Measurements from ENCODE around the gene INSRR.

DNA sequence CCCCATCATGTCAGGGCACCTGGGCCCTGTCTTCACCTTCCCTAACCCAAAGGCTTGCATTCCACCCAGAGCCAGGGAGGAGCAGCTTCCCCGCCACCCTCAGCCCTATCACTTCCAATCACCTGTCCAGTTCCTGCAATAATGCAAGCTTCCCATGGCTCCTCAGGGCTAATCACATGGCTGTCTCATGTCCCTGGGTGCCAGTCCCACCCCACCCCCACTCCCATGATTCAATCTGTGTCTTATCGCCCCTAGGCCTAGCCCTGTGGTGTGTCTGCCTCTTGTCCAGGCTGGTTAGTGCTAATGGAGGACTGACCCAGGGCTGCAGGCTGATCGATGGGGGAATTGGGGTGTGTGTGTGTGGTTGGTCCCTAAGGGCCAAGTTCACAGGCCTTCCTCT is 23.6 kb upstream of the INSRR start:
- TF ChIP-seq, protein P1, sequence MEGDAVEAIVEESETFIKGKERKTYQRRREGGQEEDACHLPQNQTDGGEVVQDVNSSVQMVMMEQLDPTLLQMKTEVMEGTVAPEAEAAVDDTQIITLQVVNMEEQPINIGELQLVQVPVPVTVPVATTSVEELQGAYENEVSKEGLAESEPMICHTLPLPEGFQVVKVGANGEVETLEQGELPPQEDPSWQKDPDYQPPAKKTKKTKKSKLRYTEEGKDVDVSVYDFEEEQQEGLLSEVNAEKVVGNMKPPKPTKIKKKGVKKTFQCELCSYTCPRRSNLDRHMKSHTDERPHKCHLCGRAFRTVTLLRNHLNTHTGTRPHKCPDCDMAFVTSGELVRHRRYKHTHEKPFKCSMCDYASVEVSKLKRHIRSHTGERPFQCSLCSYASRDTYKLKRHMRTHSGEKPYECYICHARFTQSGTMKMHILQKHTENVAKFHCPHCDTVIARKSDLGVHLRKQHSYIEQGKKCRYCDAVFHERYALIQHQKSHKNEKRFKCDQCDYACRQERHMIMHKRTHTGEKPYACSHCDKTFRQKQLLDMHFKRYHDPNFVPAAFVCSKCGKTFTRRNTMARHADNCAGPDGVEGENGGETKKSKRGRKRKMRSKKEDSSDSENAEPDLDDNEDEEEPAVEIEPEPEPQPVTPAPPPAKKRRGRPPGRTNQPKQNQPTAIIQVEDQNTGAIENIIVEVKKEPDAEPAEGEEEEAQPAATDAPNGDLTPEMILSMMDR (IDR thresholded peaks at IDR 0.05): no peak
- TF ChIP-seq POLR2AphosphoS5 (IDR thresholded peaks at IDR 0.05; ENCODE audit: low read depth, low read length) (no peak), TCF7L2 (IDR thresholded peaks at IDR 0.05; ENCODE audit: low read depth, low read length) (no peak)
